Choroid plexus epithelial cell (primary cell): ENCODE results near the gene EPS8L1.

ENCODE experiments used
- DNase-seq: peaks from one replicate; pipeline ENCODE4 v3.0.0-alpha.2; 2010; ENCODE audit warnings: low read depth
- H3K4me3 ChIP-seq: 2 replicates; pipeline ENCODE4 v1.5.1; 2011; ENCODE audit warnings: low read depth, mild to moderate bottlenecking, control low read depth, low read length, moderate library complexity
- CTCF ChIP-seq: conservative IDR thresholded peaks from 2 replicates; pipeline ENCODE4 v1.5.1; 2011; ENCODE audit warnings: low read depth, mild to moderate bottlenecking, control low read depth, inconsistent platforms, low read length, moderate library complexity

Gene EPS8L1

GRCh38 chr19:55119053-55119452 is 43.4 kb downstream of the EPS8L1 start:
- no peak overlapping the region for H3K4me3 ChIP-seq
- TF ChIP-seq CTCF = no peak
- no peak for DNase-seq

- TF ChIP-seq CTCF = no peak
- no peak overlapping the region for H3K4me3 ChIP-seq
- DNase-seq = no peak
Measured at GRCh38 chr19:55131421-55131820, 55.8 kb downstream of the EPS8L1 start.

DNA sequence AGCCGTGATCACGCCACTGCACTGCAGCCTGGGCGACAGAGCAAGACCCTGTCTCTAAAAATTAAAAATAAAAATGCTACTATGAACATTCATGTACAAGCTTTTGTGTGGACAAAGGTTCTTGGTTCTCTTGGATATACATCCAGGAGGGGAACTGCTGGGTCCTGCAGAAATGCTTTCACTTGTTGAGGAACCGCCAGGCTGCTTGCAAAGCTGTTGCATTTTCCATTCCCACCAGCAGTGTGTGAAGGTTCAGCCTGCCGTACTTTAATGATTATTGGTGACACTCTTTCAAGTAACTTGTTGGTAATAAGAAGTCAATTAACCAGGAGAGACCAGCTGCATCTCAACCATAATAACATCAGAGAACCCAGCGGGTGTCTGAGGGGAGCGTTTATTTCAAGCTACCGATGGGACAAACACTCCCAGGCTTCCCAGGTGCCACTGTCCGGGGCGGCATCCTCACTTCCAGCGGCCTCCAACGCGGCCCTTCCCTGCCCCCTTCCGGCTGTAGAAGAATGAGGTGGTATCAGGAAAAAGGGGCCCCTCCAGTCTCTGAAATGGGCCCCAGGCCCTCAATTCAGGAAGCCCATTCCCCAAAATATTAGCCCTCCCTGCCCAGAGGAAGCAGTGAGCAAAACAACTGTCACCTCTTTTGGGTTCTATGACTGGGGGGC is 56.9 kb downstream of the EPS8L1 start:
- H3K4me3 ChIP-seq = no peak overlapping the region
- DNase-seq = no peak
- peak; percentile 40 for TF ChIP-seq CTCF

DNA sequence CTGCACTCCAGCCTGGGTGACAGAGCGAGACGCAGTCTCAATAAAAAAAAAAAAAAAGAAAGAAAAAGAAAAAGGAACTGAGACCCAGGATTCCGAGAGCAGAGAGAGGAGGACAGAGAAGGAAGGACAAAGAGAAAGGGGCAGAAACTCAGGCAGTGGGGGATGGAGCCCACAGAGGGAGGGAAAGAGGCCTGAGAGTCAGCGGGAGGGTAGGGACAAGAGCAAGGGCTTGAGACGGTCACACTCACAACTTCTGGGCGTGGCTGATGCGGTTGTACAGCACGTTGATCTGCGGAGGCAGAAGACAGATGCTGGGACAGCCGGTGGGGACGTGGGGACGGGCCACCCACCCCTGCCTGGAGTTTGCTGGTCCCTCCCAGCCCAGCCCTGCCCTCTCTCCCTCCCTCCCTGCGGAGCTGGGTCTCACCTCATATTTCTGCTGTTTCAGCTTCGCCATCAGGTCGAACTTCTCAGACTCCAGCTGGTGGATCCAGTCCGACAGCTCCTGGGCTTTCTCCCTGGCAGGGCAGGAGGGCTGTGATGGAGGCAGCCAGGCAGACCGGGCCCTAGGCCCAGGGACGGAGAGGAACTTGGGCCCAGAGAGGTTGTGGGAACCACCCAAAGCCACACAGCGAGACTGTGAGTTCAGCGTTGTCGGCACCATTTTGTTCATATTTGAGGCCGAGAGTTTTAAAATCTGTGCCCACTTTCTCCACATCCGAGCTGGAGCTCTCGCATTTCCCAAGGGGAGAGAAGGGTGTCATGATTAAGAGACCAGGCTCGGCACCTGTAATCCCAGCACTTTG is 58.2 kb downstream of the EPS8L1 start:
- H3K4me3 ChIP-seq = no peak overlapping the region
- no peak for DNase-seq
- TF ChIP-seq CTCF = no peak

DNA sequence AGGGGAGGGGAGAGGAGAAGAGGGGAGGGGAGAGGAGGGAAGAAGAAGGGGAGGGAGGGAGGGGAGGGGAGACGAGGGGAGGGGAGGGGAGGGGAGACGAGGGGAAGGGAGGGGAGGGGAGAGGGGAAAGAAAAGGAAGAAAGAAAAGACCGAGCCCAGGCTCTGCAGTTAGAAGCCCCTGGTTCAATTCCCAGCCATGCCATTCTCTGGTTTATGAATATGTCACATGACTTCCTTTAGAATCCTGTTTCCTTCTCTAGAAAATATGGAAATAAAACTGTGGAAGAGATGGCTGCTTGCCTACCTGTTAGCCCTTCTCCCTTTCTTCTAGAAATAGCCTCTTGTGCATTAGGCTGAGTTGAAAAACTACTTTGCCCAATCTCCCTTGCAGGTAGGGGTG is 59.1 kb downstream of the EPS8L1 start:
- no peak overlapping the region for H3K4me3 ChIP-seq
- DNase-seq = no peak
- no peak for TF ChIP-seq CTCF

DNA sequence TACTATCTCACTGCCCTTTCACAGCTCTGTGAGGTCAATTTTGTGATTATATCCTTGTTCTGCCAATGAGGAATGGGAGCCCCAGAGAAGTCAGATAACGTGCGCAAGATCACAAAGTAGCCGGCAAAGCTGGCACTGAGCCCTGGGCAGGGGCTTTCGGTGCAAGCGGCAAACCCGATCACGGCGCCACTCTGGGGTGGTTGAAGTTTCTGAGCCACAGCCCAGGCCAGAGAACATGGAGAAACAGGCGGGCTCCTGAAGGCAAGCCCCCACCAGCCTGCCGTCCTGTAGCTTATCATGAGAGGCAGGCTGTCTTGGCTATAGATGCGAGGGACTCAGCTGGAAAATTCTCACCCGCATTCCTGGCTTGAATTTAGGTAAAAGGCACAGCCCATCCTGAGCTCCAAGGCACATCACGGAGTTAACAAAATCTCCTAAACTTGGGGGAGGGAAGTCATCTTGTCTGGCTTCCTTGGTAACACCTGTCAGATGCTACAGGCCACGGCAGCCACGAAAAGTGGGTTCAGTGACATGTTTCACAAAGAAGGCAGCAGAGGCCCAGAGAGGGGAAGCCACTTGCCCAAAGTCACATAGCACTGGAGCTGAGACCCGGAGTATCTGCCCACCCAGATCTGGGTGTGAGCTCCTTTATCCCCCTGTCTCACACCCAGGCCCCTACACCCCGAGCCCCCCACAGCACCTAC is 60.9 kb downstream of the EPS8L1 start:
- DNase-seq = no peak
- H3K4me3 ChIP-seq = no peak overlapping the region
- no peak for TF ChIP-seq CTCF
